Neural cell (in vitro differentiated cells): ENCODE measurements around the gene UGT2A3. TPM values are rescaled to one million over a fixed set of nuclear protein-coding genes. Genes with fewer than 3 reads are reported as not detected.

Experiments used
- H2AFZ ChIP-seq: fragments of 200-600, 300-800 bp; sonication (generic), shearing (Covaris generic); 2 replicates; pipeline ENCODE4 v1.6.0; 2014; ENCODE audit warnings: low read depth, mild to moderate bottlenecking, antibody characterized with exemption, low read length, moderate library complexity
- H3F3A ChIP-seq: fragments of 200-600 bp; shearing (Covaris generic); 2 replicates; pipeline ENCODE4 v1.6.1; 2016; ENCODE audit warnings: mild to moderate bottlenecking, moderate library complexity, mixed read lengths, antibody characterized with exemption, low read length; ENCODE audit not compliant: insufficient read depth, poor library complexity, severe bottlenecking
- H3K27ac ChIP-seq: fragments of 200-600, 300-800 bp; sonication (generic), shearing (Covaris generic); 2 replicates; pipeline ENCODE4 v1.5.1; 2014; ENCODE audit warnings: mild to moderate bottlenecking, low read length, moderate library complexity
- H3K27me3 ChIP-seq: fragments of 300-800, 200-600 bp; sonication (generic), shearing (Covaris generic); 2 replicates; pipeline ENCODE4 v1.6.0; 2014; ENCODE audit warnings: mild to moderate bottlenecking, low read depth, low read length, moderate library complexity; ENCODE audit not compliant: insufficient read depth
- H3K36me3 ChIP-seq: fragments of 300-800, 200-600 bp; sonication (generic), shearing (Covaris generic); 2 replicates; pipeline ENCODE4 v1.5.1; 2014; ENCODE audit warnings: mild to moderate bottlenecking, antibody characterized with exemption, low read length, moderate library complexity; ENCODE audit not compliant: insufficient read depth
- H3K4me2 ChIP-seq: fragments of 300-800, 200-600 bp; sonication (generic), shearing (Covaris generic); 2 replicates; pipeline ENCODE4 v1.6.0; 2014; ENCODE audit warnings: mild to moderate bottlenecking, low read length
- H3K4me3 ChIP-seq: fragments of 300-800, 200-600 bp; sonication (generic), shearing (Covaris generic); 2 replicates; pipeline ENCODE4 v1.5.1; 2014; ENCODE audit warnings: mild to moderate bottlenecking, low read length, moderate library complexity
- H3K79me2 ChIP-seq: fragments of 200-600 bp; shearing (Covaris generic); replicated peaks from 2 replicates; pipeline ENCODE4 v1.6.0; 2014; ENCODE audit warnings: mild to moderate bottlenecking, low read length, moderate library complexity; ENCODE audit not compliant: insufficient read depth
- H3K9ac ChIP-seq: fragments of 300-800, 200-600 bp; sonication (generic), shearing (Covaris generic); 2 replicates; pipeline ENCODE4 v1.6.1; 2016; ENCODE audit warnings: mild to moderate bottlenecking, low read length, mixed read lengths
- H3K9me2 ChIP-seq: fragments of 200-600 bp; shearing (Covaris generic); 2 replicates; pipeline ENCODE4 v1.6.1; 2016; ENCODE audit warnings: mild to moderate bottlenecking, low read length, mixed read lengths; ENCODE audit not compliant: insufficient read depth
- H3K9me3 ChIP-seq: fragments of 200-600, 300-800 bp; sonication (generic), shearing (Covaris generic); 2 replicates; pipeline ENCODE4 v1.6.1; 2016; ENCODE audit warnings: mild to moderate bottlenecking, mixed run types, low read length, moderate library complexity, mixed read lengths
- H4K20me1 ChIP-seq: fragments of 200-600 bp; shearing (Covaris generic); 2 replicates; pipeline ENCODE4 v1.6.1; 2016; ENCODE audit warnings: mild to moderate bottlenecking, mixed run types; ENCODE audit not compliant: insufficient read depth
- EP300 ChIP-seq: fragments of 450-650 bp; conservative IDR thresholded peaks from 2 replicates; pipeline ENCODE4 v1.6.1; 2014; ENCODE audit warnings: antibody characterized with exemption, mild to moderate bottlenecking, moderate library complexity; ENCODE audit not compliant: poor library complexity, severe bottlenecking
- EZH2 ChIP-seq: fragments of 200-600, 300-800 bp; shearing (Covaris generic), sonication (generic); IDR thresholded peaks from 2 replicates; pipeline ENCODE4 v1.6.1; 2014; ENCODE audit warnings: antibody characterized with exemption, low read length, borderline replicate concordance, mild to moderate bottlenecking; ENCODE audit not compliant: insufficient read depth, poor library complexity, severe bottlenecking
- MXI1 ChIP-seq: fragments of 450-650 bp; conservative IDR thresholded peaks from 2 replicates; pipeline ENCODE4 v1.6.1; 2014; ENCODE audit warnings: antibody characterized with exemption, mild to moderate bottlenecking; ENCODE audit not compliant: poor library complexity, severe bottlenecking
- POLR2AphosphoS5 ChIP-seq: IDR thresholded peaks from 2 replicates; pipeline ENCODE4 v1.6.1; 2012
- RAD21 ChIP-seq: fragments of 450-650 bp; conservative IDR thresholded peaks from 2 replicates; pipeline ENCODE4 v1.6.1; 2014; ENCODE audit warnings: antibody characterized with exemption, mild to moderate bottlenecking, moderate library complexity
- SMC3 ChIP-seq: fragments of 450-650 bp; conservative IDR thresholded peaks from 2 replicates; pipeline ENCODE4 v1.6.1; 2014; ENCODE audit warnings: antibody characterized with exemption, mild to moderate bottlenecking, moderate library complexity; ENCODE audit not compliant: poor library complexity
- TAF1 ChIP-seq: IDR thresholded peaks from 2 replicates; pipeline ENCODE4 v1.6.1; 2012; ENCODE audit warnings: low read depth
- polyA plus RNA-seq: library from polyadenylated mRNA; depleted of rRNA; stranded (reverse); fragments of >200 nt; gene quantifications from 2 replicates; pipeline ENCODE4 v1.2.3, GENCODE V29; 2014
- TF ChIP-seq, protein P1 (sequence below): IDR thresholded peaks from 2 replicates; pipeline ENCODE4 v1.6.1; 2012; ENCODE audit warnings: borderline replicate concordance
- TF ChIP-seq, protein P2 (sequence below): fragments of 450-650 bp; IDR thresholded peaks from 2 replicates; pipeline ENCODE4 v1.5.1; 2014; ENCODE audit warnings: antibody characterized with exemption, mild to moderate bottlenecking, moderate library complexity; ENCODE audit not compliant: poor library complexity, severe bottlenecking

The UGT2A3 gene
- polyA plus RNA-seq, 1 donor from 2014 or later: not detected

DNA sequence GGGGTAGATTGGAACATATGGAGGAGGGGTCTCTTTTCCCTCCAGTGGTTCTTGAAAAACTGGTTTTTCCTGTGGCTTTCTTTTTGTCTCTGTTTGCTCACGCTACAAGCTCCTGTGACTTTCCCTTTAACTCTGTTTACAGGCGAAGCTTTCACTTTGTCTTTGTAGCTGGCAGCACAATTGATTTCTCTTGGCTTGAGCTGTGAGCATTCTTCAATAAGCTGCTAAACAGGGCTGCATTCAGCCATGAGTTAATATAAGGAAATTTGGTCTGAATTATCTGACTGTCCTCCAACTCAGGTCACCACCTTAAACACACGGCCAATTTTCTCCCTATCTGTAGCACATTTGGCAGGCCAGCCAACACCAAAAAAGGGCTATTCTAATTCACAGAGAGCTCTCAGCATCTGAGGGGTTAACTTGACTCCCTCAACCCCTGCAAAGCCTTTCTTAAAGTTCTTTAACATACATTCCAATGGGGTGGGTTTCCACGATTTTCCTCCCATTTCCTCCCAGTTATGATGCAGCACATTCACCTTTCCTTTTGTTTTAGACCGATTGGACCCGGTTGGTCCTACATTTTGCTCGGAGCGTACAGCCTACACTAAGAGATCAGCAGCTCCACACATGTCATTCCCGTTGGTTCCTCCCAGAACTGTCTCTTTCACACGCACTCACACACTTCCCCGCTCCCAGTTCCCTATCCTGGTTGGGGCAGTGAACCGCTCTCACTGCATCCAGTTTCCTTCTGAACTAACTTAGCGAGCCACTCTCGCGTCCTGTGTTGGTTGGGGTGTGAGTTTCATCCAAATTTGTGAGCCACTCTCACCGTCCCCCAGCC lies 45.4 kb downstream of the UGT2A3 start:
- Histone ChIP-seq H2AFZ (no peak overlapping the region), H3K4me2 (no peak overlapping the region), H3K27me3 (no peaks in the 10 kb centered on the region), H3K79me2 (no peaks in the 10 kb centered on the region), H3K27ac (no peak overlapping the region), H3K4me3 (no peak overlapping the region), H3K9ac (no peak overlapping the region), H3K9me2 (no peaks in the 10 kb centered on the region), H3F3A (no peaks in the 10 kb centered on the region), H4K20me1 (no peaks in the 10 kb centered on the region), H3K9me3 (no peaks in the 10 kb centered on the region), H3K36me3 (no peaks in the 10 kb centered on the region)
- TF ChIP-seq MXI1: no peak
- TF ChIP-seq POLR2AphosphoS5: no peak
- TF ChIP-seq, protein P1, sequence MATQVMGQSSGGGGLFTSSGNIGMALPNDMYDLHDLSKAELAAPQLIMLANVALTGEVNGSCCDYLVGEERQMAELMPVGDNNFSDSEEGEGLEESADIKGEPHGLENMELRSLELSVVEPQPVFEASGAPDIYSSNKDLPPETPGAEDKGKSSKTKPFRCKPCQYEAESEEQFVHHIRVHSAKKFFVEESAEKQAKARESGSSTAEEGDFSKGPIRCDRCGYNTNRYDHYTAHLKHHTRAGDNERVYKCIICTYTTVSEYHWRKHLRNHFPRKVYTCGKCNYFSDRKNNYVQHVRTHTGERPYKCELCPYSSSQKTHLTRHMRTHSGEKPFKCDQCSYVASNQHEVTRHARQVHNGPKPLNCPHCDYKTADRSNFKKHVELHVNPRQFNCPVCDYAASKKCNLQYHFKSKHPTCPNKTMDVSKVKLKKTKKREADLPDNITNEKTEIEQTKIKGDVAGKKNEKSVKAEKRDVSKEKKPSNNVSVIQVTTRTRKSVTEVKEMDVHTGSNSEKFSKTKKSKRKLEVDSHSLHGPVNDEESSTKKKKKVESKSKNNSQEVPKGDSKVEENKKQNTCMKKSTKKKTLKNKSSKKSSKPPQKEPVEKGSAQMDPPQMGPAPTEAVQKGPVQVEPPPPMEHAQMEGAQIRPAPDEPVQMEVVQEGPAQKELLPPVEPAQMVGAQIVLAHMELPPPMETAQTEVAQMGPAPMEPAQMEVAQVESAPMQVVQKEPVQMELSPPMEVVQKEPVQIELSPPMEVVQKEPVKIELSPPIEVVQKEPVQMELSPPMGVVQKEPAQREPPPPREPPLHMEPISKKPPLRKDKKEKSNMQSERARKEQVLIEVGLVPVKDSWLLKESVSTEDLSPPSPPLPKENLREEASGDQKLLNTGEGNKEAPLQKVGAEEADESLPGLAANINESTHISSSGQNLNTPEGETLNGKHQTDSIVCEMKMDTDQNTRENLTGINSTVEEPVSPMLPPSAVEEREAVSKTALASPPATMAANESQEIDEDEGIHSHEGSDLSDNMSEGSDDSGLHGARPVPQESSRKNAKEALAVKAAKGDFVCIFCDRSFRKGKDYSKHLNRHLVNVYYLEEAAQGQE: no peak
- no peak for TF ChIP-seq RAD21
- no peak for TF ChIP-seq EP300
- TF ChIP-seq, protein P2, sequence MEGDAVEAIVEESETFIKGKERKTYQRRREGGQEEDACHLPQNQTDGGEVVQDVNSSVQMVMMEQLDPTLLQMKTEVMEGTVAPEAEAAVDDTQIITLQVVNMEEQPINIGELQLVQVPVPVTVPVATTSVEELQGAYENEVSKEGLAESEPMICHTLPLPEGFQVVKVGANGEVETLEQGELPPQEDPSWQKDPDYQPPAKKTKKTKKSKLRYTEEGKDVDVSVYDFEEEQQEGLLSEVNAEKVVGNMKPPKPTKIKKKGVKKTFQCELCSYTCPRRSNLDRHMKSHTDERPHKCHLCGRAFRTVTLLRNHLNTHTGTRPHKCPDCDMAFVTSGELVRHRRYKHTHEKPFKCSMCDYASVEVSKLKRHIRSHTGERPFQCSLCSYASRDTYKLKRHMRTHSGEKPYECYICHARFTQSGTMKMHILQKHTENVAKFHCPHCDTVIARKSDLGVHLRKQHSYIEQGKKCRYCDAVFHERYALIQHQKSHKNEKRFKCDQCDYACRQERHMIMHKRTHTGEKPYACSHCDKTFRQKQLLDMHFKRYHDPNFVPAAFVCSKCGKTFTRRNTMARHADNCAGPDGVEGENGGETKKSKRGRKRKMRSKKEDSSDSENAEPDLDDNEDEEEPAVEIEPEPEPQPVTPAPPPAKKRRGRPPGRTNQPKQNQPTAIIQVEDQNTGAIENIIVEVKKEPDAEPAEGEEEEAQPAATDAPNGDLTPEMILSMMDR: no peak
- no peak for TF ChIP-seq EZH2
- TF ChIP-seq TAF1: no peak
- TF ChIP-seq SMC3: no peak

DNA sequence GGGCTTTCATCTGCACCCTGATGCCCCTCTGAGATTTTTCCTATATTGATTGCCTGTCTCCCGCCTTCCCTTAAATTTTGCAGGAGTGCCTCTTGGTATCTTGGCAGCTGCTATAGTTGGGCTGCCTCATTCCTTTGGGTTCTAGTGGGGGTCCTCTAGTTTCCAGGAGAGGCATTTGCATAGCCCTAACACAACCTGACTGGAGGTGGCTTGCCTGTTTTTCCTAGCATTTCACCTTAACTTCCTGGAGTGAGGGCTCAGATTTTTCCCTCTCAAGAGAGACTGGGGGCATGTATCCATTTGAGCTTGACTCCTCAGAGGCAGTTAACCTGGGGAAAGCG lies 46.0 kb downstream of the UGT2A3 start:
- Histone ChIP-seq H3F3A (no peaks in the 10 kb centered on the region), H3K27ac (no peak overlapping the region), H3K9me3 (no peaks in the 10 kb centered on the region), H3K79me2 (no peaks in the 10 kb centered on the region), H3K9ac (no peak overlapping the region), H4K20me1 (no peaks in the 10 kb centered on the region), H3K9me2 (no peaks in the 10 kb centered on the region), H3K4me2 (no peak overlapping the region), H3K27me3 (no peaks in the 10 kb centered on the region), H3K36me3 (no peaks in the 10 kb centered on the region), H3K4me3 (no peak overlapping the region), H2AFZ (no peak overlapping the region)
- TF ChIP-seq RAD21 (no peak), POLR2AphosphoS5 (no peak), EZH2 (no peak), TAF1 (no peak), SMC3 (no peak), MXI1 (no peak), EP300 (no peak)
- TF ChIP-seq, protein P2: no peak
- TF ChIP-seq, protein P1: no peak
